Neuronal stem cell (in vitro differentiated cells): ENCODE results near the gene SULT1A3.
"Not testable (repeated sequence)": the region's sequence is repeated elsewhere in the genome, so short reads cannot be mapped to it uniquely, and the experiment has no call there.

Experiments
- DNase-seq: peaks from one replicate; pipeline ENCODE4 v3.0.0-alpha.2; 2013; ENCODE audit warnings: low spot score
- H2AFZ ChIP-seq: one replicate; pipeline ENCODE4 v1.6.1; 2013; ENCODE audit warnings: mild to moderate bottlenecking, low read length, inconsistent platforms
- H2AK5ac ChIP-seq: 2 replicates; pipeline ENCODE4 v1.6.1; 2013; ENCODE audit warnings: low read depth, mild to moderate bottlenecking, inconsistent platforms, low read length, moderate library complexity, mixed read lengths
- H2BK120ac ChIP-seq: 2 replicates; pipeline ENCODE4 v1.6.1; 2013; ENCODE audit warnings: low read depth, mild to moderate bottlenecking, inconsistent platforms, low read length, moderate library complexity, mixed read lengths
- H2BK12ac ChIP-seq: one replicate; pipeline ENCODE4 v1.6.1; 2013; ENCODE audit warnings: low read length, inconsistent platforms
- H2BK15ac ChIP-seq: 2 replicates; pipeline ENCODE4 v1.6.1; 2013; ENCODE audit warnings: mild to moderate bottlenecking, low read length, inconsistent platforms, mixed read lengths
- H2BK5ac ChIP-seq: one replicate; pipeline ENCODE4 v1.6.1; 2013; ENCODE audit warnings: inconsistent platforms, mild to moderate bottlenecking, low read length, moderate library complexity
- H3K14ac ChIP-seq: one replicate; pipeline ENCODE4 v1.6.1; 2013; ENCODE audit warnings: low read length, inconsistent platforms
- H3K18ac ChIP-seq: 2 replicates; pipeline ENCODE4 v1.6.1; 2013; ENCODE audit warnings: low read length, inconsistent platforms
- H3K23ac ChIP-seq: 2 replicates; pipeline ENCODE4 v1.6.1; 2013; ENCODE audit warnings: low read depth, mild to moderate bottlenecking, mixed read lengths, low read length, inconsistent platforms; ENCODE audit not compliant: poor library complexity
- H3K27ac ChIP-seq: replicated peaks from 3 replicates; pipeline ENCODE4 v1.5.1; 2013; ENCODE audit warnings: low read length, inconsistent platforms
- H3K27me3 ChIP-seq, 3 experiments: 2 replicates each; pipeline ENCODE4 v1.6.1; 2013; ENCODE audit warnings: low read length in 3 of 3, mild to moderate bottlenecking in 2 of 3, inconsistent platforms in 1 of 3, low read depth in 1 of 3, mixed read lengths in 1 of 3, moderate library complexity in 1 of 3; ENCODE audit not compliant: control insufficient read depth in 3 of 3, insufficient read depth in 3 of 3
- H3K36me3 ChIP-seq, 2 donors: replicated peaks in 1 of 2; 2 replicates each; pipeline ENCODE4 v1.6.1; 2013; ENCODE audit warnings: low read length in 2 of 2; ENCODE audit not compliant: control insufficient read depth in 2 of 2, insufficient read depth in 2 of 2
- H3K4ac ChIP-seq: 2 replicates; pipeline ENCODE4 v1.6.1; 2013; ENCODE audit warnings: inconsistent platforms, mild to moderate bottlenecking, low read length, moderate library complexity
- H3K4me1 ChIP-seq, 2 donors: 1 replicate in 1 of 2; 2 replicates in 1 of 2; pipeline ENCODE4 v1.6.1; 2013; ENCODE audit warnings: low read length in 2 of 2, low read depth in 1 of 2; ENCODE audit not compliant: control insufficient read depth in 2 of 2, insufficient read depth in 1 of 2
- H3K4me2 ChIP-seq: one replicate; pipeline ENCODE4 v1.6.1; 2013; ENCODE audit warnings: mild to moderate bottlenecking, low read length, inconsistent platforms; ENCODE audit not compliant: insufficient read depth, poor library complexity, severe bottlenecking
- H3K4me3 ChIP-seq, 2 donors: 2 replicates each; pipeline ENCODE4 v1.5.1; 2013; ENCODE audit warnings: low read length in 2 of 2, mild to moderate bottlenecking in 2 of 2, inconsistent platforms in 1 of 2, moderate library complexity in 1 of 2
- H3K79me1 ChIP-seq: one replicate; pipeline ENCODE4 v1.6.1; 2013; ENCODE audit warnings: low read depth, mild to moderate bottlenecking, inconsistent platforms, low read length, moderate library complexity
- H3K9ac ChIP-seq: one replicate; pipeline ENCODE4 v1.6.1; 2013; ENCODE audit warnings: mild to moderate bottlenecking, low read depth, low read length, inconsistent platforms; ENCODE audit not compliant: poor library complexity
- H3K9me3 ChIP-seq, 2 donors: replicated peaks in 1 of 2; 2 replicates each; pipeline versions ENCODE3 to v1.6.1; 2013; ENCODE audit warnings: low read length in 2 of 2, mild to moderate bottlenecking in 2 of 2, inconsistent platforms in 1 of 2, low read depth in 1 of 2, mixed read lengths in 1 of 2, moderate library complexity in 1 of 2; ENCODE audit not compliant: control insufficient read depth in 2 of 2, insufficient read depth in 1 of 2
- H4K8ac ChIP-seq: one replicate; pipeline ENCODE4 v1.6.1; 2013; ENCODE audit warnings: low read depth, mild to moderate bottlenecking, inconsistent platforms, low read length, moderate library complexity
- H4K91ac ChIP-seq: one replicate; pipeline ENCODE4 v1.6.1; 2013; ENCODE audit warnings: low read length, low read depth, mild to moderate bottlenecking, inconsistent platforms; ENCODE audit not compliant: poor library complexity
- WGBS, 2 donors: extraction: QIAGEN DNeasy Blood & Tissue Kit; methylation state at CpG; one replicate each; pipeline ENCODE4 v1.1.7; 2013; ENCODE audit warnings: missing lambda C conversion rate in 2 of 2, mixed read lengths in 1 of 2; ENCODE audit not compliant: insufficient read length in 2 of 2, insufficient replicate concordance in 1 of 2; ENCODE audit errors: extremely low coverage in 2 of 2; 5-methylcytosine and 5-hydroxymethylcytosine counted together

The SULT1A3 gene

DNA sequence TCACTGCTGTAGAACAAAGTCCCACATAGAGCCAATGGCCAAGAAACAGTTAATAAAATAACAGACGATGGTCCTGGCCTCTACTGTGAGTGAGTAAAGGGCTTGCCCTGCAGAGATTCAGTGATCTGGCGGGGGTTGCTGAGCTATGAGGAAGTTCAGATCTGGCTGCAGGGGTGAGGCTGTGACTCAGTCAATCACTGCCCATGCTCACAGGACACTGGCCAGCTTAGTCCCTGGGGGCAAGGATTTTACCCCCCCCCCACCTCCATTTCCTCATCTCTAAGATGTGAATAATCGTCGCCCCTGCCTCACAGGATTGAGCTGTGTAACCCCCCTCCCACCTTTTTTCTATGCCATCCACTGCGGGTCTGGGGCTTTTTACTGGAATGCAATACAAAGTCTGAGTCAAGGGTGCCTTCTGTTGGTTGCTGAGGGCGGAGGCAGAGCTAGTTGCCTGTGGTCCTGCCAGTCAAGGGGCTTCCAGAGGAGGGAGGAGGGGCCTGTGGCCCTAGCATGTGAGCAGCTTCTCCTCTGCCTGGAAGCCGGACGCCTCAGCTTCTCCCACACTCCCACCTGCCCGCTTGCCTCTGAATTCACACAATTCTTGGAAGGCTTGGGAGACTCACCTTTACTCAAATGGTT is 8.1 kb downstream of the SULT1A3 start:
- no CpG with 5 or more reads among the region's 9 CpGs for WGBS, 2 donors
- H3K27ac ChIP-seq: not testable (repeated sequence)

DNA sequence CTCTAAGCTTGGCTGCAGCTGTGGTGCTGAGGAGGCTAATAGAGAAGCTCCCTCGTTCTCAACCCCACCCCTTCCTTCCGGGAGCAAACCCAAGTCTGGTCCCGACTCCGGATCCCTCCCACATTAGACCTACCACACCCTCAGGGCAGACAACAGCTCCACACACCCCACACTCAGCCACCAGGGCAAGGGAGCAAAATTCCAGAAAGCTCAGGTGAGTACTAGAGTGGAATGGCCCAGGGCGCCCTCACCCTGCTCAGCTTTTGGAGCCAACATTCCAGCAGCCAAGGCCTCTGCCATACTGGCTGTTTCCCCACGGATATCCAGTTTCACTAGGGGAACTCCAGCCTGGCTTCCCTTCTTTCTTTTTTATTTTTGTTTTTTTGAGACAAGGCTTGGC is 10.0 kb downstream of the SULT1A3 start:
- H3K18ac ChIP-seq, H3K4me2 ChIP-seq, H3K79me1 ChIP-seq, H4K91ac ChIP-seq, H3K4ac ChIP-seq, H2BK15ac ChIP-seq, H2AFZ ChIP-seq, H3K14ac ChIP-seq, H2BK5ac ChIP-seq, H3K4me1 ChIP-seq, H3K27me3 ChIP-seq, H4K8ac ChIP-seq, H3K27ac ChIP-seq, H2BK12ac ChIP-seq, H2BK120ac ChIP-seq, H3K36me3 ChIP-seq, H2AK5ac ChIP-seq, H3K9ac ChIP-seq, H3K9me3 ChIP-seq, DNase-seq, H3K23ac ChIP-seq, H3K4me3 ChIP-seq: not testable (repeated sequence)
- no CpG with 5 or more reads among the region's 6 CpGs for WGBS, 2 donors

More for the DNA sequence above, 8.1 kb downstream of the SULT1A3 start:
- H3K9me3 ChIP-seq, H3K79me1 ChIP-seq, H3K23ac ChIP-seq, H3K27me3 ChIP-seq, H2BK120ac ChIP-seq, H3K4ac ChIP-seq, H3K36me3 ChIP-seq, H3K18ac ChIP-seq, H2BK5ac ChIP-seq, H2AFZ ChIP-seq, H3K9ac ChIP-seq, H2BK15ac ChIP-seq, H4K8ac ChIP-seq, H3K4me1 ChIP-seq, H3K14ac ChIP-seq, H4K91ac ChIP-seq, DNase-seq, H3K4me2 ChIP-seq, H2AK5ac ChIP-seq, H2BK12ac ChIP-seq, H3K4me3 ChIP-seq: not testable (repeated sequence)

DNA sequence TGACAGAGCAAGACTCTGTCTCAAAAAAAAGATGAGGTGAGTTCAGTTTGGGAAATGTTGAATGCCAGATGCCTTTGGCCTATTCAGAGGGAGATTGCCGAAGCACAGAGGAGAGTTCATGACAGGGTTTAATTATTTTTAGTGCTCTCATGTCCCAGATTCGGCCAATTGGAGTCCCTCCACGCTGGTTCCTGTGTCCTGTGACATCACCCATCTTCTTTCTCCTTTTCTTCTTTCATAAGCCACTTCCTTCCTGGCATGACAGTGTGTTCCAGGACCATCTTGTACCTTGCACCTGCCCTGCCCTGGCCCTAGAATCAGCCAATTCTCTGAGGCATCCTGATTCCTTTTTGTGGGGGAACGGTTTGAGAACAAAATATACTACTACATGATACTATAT is 12.4 kb downstream of the SULT1A3 start:
- not testable (repeated sequence) for H3K18ac ChIP-seq, H3K9me3 ChIP-seq, H3K27ac ChIP-seq, H3K36me3 ChIP-seq, H2BK15ac ChIP-seq, H3K14ac ChIP-seq, H3K27me3 ChIP-seq, H2AK5ac ChIP-seq, H3K9ac ChIP-seq, H3K4me2 ChIP-seq, H2AFZ ChIP-seq, H3K4me1 ChIP-seq, H3K4me3 ChIP-seq, H2BK5ac ChIP-seq, H2BK120ac ChIP-seq, H4K8ac ChIP-seq, H3K79me1 ChIP-seq, H4K91ac ChIP-seq, DNase-seq, H3K4ac ChIP-seq, H3K23ac ChIP-seq, H2BK12ac ChIP-seq
- no CpG with 5 or more reads among the region's 4 CpGs for WGBS, 2 donors

DNA sequence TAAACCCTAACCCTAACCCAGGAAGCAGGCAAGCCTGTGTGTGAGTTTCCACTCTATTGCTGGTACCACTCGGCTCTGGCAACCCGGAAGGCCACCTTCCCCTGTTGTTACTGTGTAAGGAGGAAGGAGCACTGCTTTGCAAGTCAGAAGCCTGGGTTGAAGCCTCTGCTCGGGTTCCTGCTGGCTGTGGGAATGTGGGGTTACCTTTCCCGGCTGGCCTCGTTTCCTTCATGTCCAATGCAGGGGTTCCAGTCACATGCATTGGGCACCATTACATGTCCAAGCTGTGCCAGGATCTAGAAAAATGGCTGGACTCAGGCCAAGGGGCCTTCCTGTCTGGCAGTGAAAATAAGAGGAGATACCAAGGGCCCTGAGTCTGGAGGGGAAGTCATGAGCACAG is 18.0 kb downstream of the SULT1A3 start:
- H3K23ac ChIP-seq, H2BK12ac ChIP-seq, H2BK15ac ChIP-seq, H3K4me2 ChIP-seq, H4K91ac ChIP-seq, H3K9me3 ChIP-seq, H4K8ac ChIP-seq, H3K79me1 ChIP-seq, H3K27me3 ChIP-seq, H3K9ac ChIP-seq, H3K4me1 ChIP-seq, H3K4me3 ChIP-seq, H3K18ac ChIP-seq, H2AFZ ChIP-seq, DNase-seq, H3K4ac ChIP-seq, H3K36me3 ChIP-seq, H2BK120ac ChIP-seq, H3K27ac ChIP-seq, H2BK5ac ChIP-seq, H3K14ac ChIP-seq, H2AK5ac ChIP-seq: not testable (repeated sequence)
- no CpG with 5 or more reads among the region's 5 CpGs for WGBS, 2 donors
